Endodermal cell (in vitro differentiated cells): ENCODE measurements around the gene MGAT5. TPM values are rescaled to one million over a fixed set of nuclear protein-coding genes. Genes with fewer than 3 reads are reported as not detected.
"Not testable (repeated sequence)": the region's sequence is repeated elsewhere in the genome, so short reads cannot be mapped to it uniquely, and the experiment has no call there.

ENCODE experiments used
- DNase-seq: peaks from one replicate; pipeline ENCODE4 v3.0.0-alpha.2; 2017
- H3K27ac ChIP-seq: 2 replicates; pipeline ENCODE4 v1.5.1; 2013; ENCODE audit warnings: mild to moderate bottlenecking, low read depth, low read length, moderate library complexity
- H3K27me3 ChIP-seq: 2 replicates; pipeline ENCODE4 v1.6.1; 2013; ENCODE audit warnings: mild to moderate bottlenecking, low read length, moderate library complexity; ENCODE audit not compliant: insufficient read depth, control insufficient read depth, poor library complexity, severe bottlenecking
- H3K36me3 ChIP-seq: 2 replicates; pipeline ENCODE4 v1.7.0; 2013; ENCODE audit warnings: mild to moderate bottlenecking, low read length, moderate library complexity; ENCODE audit not compliant: control insufficient read depth, insufficient read depth
- H3K4me1 ChIP-seq: one replicate; pipeline ENCODE4 v1.7.0; 2013; ENCODE audit warnings: low read length; ENCODE audit not compliant: control insufficient read depth, insufficient read depth
- H3K4me3 ChIP-seq: 2 replicates; pipeline ENCODE4 v1.5.1; 2013; ENCODE audit warnings: mild to moderate bottlenecking, low read length, moderate library complexity
- H3K9ac ChIP-seq: 2 replicates; pipeline ENCODE4 v1.6.1; 2013; ENCODE audit warnings: mild to moderate bottlenecking, low read length, moderate library complexity; ENCODE audit not compliant: poor library complexity, severe bottlenecking; ENCODE audit errors: extremely low read depth
- H3K9me3 ChIP-seq: 2 replicates; pipeline ENCODE4 v1.6.1; 2013; ENCODE audit warnings: mild to moderate bottlenecking, low read length, moderate library complexity; ENCODE audit not compliant: control insufficient read depth
- H3K27ac Mint-ChIP-seq: 2 replicates; pipeline ENCODE4 v1.8.0; 2020; ENCODE audit warnings: mixed read lengths
- H3K27me3 Mint-ChIP-seq: 2 replicates; pipeline ENCODE4 v1.8.0; 2021; ENCODE audit warnings: mild to moderate bottlenecking, mixed read lengths; ENCODE audit not compliant: insufficient read depth
- H3K36me3 Mint-ChIP-seq: 2 replicates; pipeline ENCODE4 v1.8.0; 2020; ENCODE audit warnings: low read depth, mixed read lengths
- H3K4me1 Mint-ChIP-seq: 2 replicates; pipeline ENCODE4 v1.8.0; 2020; ENCODE audit warnings: mixed read lengths
- H3K4me3 Mint-ChIP-seq: 2 replicates; pipeline ENCODE4 v1.8.0; 2020; ENCODE audit warnings: mild to moderate bottlenecking, moderate library complexity, mixed read lengths
- H3K9me3 Mint-ChIP-seq: 2 replicates; pipeline ENCODE4 v1.8.0; 2020; ENCODE audit warnings: mild to moderate bottlenecking, mixed read lengths
- CTCF ChIP-seq: fragments of 200-600 bp; sonication (generic); conservative IDR thresholded peaks from 2 replicates; pipeline ENCODE4 v1.5.0; 2021; ENCODE audit warnings: antibody characterized with exemption, mild to moderate bottlenecking
- WGBS, 2 experiments: methylation state at CpG; one replicate each; pipeline versions ENCODE4 v1.1.5 to v1.1.7; 2013; ENCODE audit warnings: missing lambda C conversion rate in 2 of 2, mixed read lengths in 1 of 2; ENCODE audit not compliant: insufficient coverage in 1 of 2, insufficient read length in 1 of 2; 5-methylcytosine and 5-hydroxymethylcytosine counted together
- total RNA-seq, 2 donors: library from RNA; stranded (reverse); fragmentation: NEBNext Ultra II Directional in 1 of 2; extraction: Animal tissue kit (Norgen Biotek cat#: 25700) in 1 of 2; gene quantifications; 2 replicates in 1 of 2; 3 replicates in 1 of 2; pipeline ENCODE4 v1.2.1, GENCODE V29; 2021

The MGAT5 gene
- total RNA-seq, 2 donors from 2014 or later: 57.2 to 78.4 TPM

- Histone ChIP-seq H3K27me3 (no peaks in the 10 kb centered on the region), H3K27ac (no peak overlapping the region), H3K9me3 (no peaks in the 10 kb centered on the region), H3K4me3 (no peak overlapping the region), H3K9ac (no peak overlapping the region), H3K36me3 (no peaks in the 10 kb centered on the region), H3K4me1 (no peaks in the 10 kb centered on the region)
- Mint-ChIP-seq H3K9me3 (peaks cover 13% of the 10 kb centered on the region), H3K27me3 (peaks cover 1% of the 10 kb centered on the region), H3K4me3 (no peak overlapping the region), H3K27ac (no peak overlapping the region), H3K36me3 (no peaks in the 10 kb centered on the region), H3K4me1 (no peaks in the 10 kb centered on the region)
- no peak for DNase-seq
- WGBS, 2 experiments: 91 to 92% methylated on average over 15 to 25 of the region's 25 CpGs
- TF ChIP-seq CTCF: no peak
These were observed 215.7 kb downstream of the MGAT5 start for GRCh38 chr2:134469516-134470115.

- no peak overlapping the region for H3K4me3 Mint-ChIP-seq
- no peak for DNase-seq
- H3K4me1 Mint-ChIP-seq: no peaks in the 10 kb centered on the region
- H3K9me3 ChIP-seq: no peaks in the 10 kb centered on the region
- H3K36me3 Mint-ChIP-seq: no peaks in the 10 kb centered on the region
- H3K27ac Mint-ChIP-seq: no peak overlapping the region
- H3K27me3 ChIP-seq: no peaks in the 10 kb centered on the region
- peaks cover 13% of the 10 kb centered on the region for H3K9me3 Mint-ChIP-seq
- H3K4me3 ChIP-seq: no peak overlapping the region
- no peak for TF ChIP-seq CTCF
- no peaks in the 10 kb centered on the region for H3K4me1 ChIP-seq
- H3K36me3 ChIP-seq: no peaks in the 10 kb centered on the region
- no peak overlapping the region for H3K27ac ChIP-seq
- no peak overlapping the region for H3K9ac ChIP-seq
- H3K27me3 Mint-ChIP-seq: peaks cover 1% of the 10 kb centered on the region
- 93 to 94% methylated on average over 7 to 8 of the region's 8 CpGs for WGBS, 2 experiments
These were observed 216.8 kb downstream of the MGAT5 start for GRCh38 chr2:134470561-134471168.

GRCh38 chr2:134476982-134477381, 223.1 kb downstream of the MGAT5 start:
- not testable (repeated sequence) for H3K36me3 ChIP-seq, H3K27me3 Mint-ChIP-seq, H3K27ac ChIP-seq, H3K27ac Mint-ChIP-seq, H3K36me3 Mint-ChIP-seq, H3K4me3 ChIP-seq, H3K4me1 ChIP-seq, H3K27me3 ChIP-seq, H3K4me1 Mint-ChIP-seq, H3K9me3 ChIP-seq, DNase-seq, H3K4me3 Mint-ChIP-seq, H3K9ac ChIP-seq
- 92% methylated on average over 6 to 8 of the region's 8 CpGs for WGBS, 2 experiments
- peaks cover 13% of the 10 kb centered on the region for H3K9me3 Mint-ChIP-seq
